Neutrophil (primary cell): ENCODE results near the gene MEIS2.

Experiments used
- H3K27ac ChIP-seq: fragments of 200-600 bp; sonication (generic); 2 replicates; pipeline ENCODE4 v1.5.1; 2016; ENCODE audit warnings: mild to moderate bottlenecking, moderate library complexity
- H3K27me3 ChIP-seq: fragments of 200-600 bp; sonication (generic); 2 replicates; pipeline ENCODE4 v1.6.0; 2016; ENCODE audit warnings: mild to moderate bottlenecking
- H3K36me3 ChIP-seq: fragments of 200-600 bp; sonication (generic); 2 replicates; pipeline ENCODE4 v1.5.1; 2017
- H3K4me1 ChIP-seq, 2 experiments: fragments of 200-600 bp in 1 of 2; sonication (generic) in 1 of 2; 1 replicate in 1 of 2; 2 replicates in 1 of 2; pipeline versions ENCODE4 v1.5.1 to v1.6.1; 2013 to 2016; ENCODE audit warnings: low read depth in 1 of 2, low read length in 1 of 2, mild to moderate bottlenecking in 1 of 2, moderate library complexity in 1 of 2; ENCODE audit not compliant: control insufficient read depth in 1 of 2, insufficient read depth in 1 of 2
- H3K4me3 ChIP-seq, 2 experiments: fragments of 200-600 bp in 1 of 2; sonication (generic) in 1 of 2; 1 replicate in 1 of 2; 2 replicates in 1 of 2; pipeline ENCODE4 v1.5.1; 2013 to 2016; ENCODE audit warnings: low read depth in 1 of 2, low read length in 1 of 2, mild to moderate bottlenecking in 1 of 2, moderate library complexity in 1 of 2
- H3K9me3 ChIP-seq: fragments of 200-600 bp; sonication (generic); 2 replicates; pipeline ENCODE4 v1.5.1; 2016
- TF ChIP-seq, protein P1 (sequence below): fragments of 200-600 bp; sonication (generic); IDR thresholded peaks from 2 replicates; pipeline ENCODE4 v1.5.1; 2016; ENCODE audit warnings: antibody characterized with exemption

Gene MEIS2

DNA sequence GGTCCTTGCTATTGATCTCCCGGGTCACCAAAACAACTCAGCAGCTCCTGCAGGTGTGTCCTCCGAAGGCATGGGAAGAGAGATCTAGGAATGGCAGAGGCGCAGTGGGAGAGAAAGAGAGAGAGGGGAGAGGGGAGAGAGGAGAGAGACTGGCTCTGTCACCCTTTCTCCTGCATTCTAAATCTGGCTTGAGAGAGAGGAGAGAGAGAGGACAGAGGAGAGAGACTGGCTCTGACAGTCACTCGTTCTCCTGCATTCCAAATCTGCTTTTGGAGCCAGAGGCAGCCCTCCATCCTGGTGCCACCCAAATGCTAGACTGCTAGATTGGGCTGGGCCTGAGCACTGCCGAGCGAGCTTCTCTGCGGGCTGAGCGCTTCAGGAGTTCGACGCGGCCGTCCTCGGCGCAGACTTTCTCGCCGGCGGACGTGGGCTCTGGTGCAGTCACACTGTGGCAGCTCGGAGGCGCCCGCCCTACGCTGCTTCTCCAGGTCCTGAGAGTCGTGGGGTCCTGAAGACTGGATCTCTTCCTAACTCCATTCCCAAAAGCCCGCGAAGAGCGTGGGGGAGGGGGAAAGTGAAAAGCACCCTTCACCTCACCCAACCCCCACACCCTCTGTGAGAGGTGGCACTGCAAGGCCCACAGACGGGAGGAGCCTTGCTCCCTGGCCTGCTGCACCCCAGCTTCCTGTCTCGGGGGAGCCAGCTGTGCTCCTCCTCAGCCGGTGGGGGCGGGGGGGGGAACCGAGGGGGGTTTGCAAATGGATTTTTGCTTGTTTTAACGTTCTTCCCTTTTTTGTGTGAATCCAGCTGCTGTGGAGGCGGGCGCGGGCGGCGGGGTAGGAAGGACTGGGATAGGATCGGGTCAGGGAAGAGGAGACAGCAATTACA lies 222.3 kb downstream of the MEIS2 start:
- Histone ChIP-seq H3K9me3 (no peaks in the 10 kb centered on the region), H3K36me3 (no peaks in the 10 kb centered on the region), H3K4me1 (no peaks in the 10 kb centered on the region), H3K27me3 (peaks cover 100% of the 10 kb centered on the region), H3K27ac (no peak overlapping the region), H3K4me3 (no peak overlapping the region)
- TF ChIP-seq, protein P1, sequence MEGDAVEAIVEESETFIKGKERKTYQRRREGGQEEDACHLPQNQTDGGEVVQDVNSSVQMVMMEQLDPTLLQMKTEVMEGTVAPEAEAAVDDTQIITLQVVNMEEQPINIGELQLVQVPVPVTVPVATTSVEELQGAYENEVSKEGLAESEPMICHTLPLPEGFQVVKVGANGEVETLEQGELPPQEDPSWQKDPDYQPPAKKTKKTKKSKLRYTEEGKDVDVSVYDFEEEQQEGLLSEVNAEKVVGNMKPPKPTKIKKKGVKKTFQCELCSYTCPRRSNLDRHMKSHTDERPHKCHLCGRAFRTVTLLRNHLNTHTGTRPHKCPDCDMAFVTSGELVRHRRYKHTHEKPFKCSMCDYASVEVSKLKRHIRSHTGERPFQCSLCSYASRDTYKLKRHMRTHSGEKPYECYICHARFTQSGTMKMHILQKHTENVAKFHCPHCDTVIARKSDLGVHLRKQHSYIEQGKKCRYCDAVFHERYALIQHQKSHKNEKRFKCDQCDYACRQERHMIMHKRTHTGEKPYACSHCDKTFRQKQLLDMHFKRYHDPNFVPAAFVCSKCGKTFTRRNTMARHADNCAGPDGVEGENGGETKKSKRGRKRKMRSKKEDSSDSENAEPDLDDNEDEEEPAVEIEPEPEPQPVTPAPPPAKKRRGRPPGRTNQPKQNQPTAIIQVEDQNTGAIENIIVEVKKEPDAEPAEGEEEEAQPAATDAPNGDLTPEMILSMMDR: no peak

DNA sequence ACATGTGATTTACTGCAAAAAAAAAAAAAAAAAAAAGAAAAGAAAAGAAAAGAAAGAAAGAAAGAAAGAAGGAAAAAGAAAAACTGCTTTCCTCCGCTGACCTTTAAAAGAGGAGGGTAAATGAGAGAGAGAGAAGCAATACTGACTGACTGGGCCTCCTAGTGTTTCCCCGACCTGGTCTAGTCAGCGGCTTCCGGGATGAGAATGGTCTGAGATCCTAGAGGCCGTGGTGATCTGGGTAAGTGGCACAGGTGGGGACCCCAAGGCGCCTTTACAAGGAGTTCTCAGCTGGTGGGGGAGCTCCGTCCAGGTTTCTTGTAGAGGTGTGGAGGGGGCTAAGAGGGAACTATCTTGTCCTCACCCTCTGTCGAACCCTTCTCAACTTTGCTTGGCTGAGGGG lies 223.1 kb downstream of the MEIS2 start:
- no peaks in the 10 kb centered on the region for H3K36me3 ChIP-seq
- no peak overlapping the region for H3K4me3 ChIP-seq
- no peaks in the 10 kb centered on the region for H3K4me1 ChIP-seq
- H3K27ac ChIP-seq: no peak overlapping the region
- no peaks in the 10 kb centered on the region for H3K9me3 ChIP-seq
- H3K27me3 ChIP-seq: peaks cover 99% of the 10 kb centered on the region
- TF ChIP-seq, protein P1: no peak

DNA sequence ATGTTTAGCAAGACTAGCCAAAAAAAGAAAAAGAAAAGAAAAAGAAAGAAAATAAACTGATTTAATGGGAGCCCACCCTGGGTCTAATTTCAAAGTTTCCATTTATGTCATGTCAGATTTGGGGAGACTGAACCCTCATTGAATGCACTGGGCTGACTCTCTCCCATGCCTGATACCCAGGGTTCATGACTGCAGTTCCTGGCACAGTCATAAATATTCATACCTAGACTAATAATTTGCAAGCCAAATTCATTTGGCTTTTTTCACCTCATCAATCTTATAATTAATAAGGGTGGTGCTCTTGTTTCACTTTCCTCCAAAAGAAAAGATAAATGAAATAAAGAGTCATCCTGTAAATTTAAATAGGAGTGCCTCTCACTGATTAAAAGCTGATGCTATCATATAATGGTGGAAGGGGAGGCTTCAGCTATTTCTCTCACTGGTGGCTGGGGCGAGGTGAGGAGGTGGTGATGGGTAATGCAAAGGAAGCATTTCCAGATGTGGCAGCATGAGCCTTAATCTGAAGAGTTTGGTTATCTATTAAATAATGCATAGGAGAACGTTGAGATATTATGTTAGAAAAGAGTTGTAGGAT lies 224.5 kb downstream of the MEIS2 start:
- TF ChIP-seq, protein P1: no peak
- Histone ChIP-seq H3K4me3 (no peak overlapping the region), H3K9me3 (no peaks in the 10 kb centered on the region), H3K27ac (no peak overlapping the region), H3K36me3 (no peaks in the 10 kb centered on the region), H3K4me1 (no peaks in the 10 kb centered on the region), H3K27me3 (peaks cover 91% of the 10 kb centered on the region)

DNA sequence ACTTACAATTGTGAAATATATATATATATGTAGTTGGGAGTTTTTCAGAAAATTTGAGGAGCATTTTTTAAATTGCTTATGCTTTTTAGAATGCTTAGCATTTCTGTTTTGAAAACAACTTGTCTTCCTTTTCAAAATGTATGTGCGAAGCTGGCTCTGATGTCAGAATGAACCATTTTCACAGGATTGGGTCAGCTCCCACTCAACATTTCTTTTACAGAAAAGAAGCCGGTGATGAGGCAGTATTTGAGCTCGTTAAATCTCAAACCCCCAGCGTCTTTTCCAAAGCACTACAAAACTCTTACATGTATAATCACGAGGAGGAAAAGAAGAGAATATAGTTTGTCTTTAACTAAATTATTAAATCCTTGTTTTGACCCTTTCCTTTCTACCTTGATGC lies 225.4 kb downstream of the MEIS2 start:
- H3K27ac ChIP-seq: no peak overlapping the region
- no peak overlapping the region for H3K4me3 ChIP-seq
- H3K27me3 ChIP-seq: peaks cover 82% of the 10 kb centered on the region
- H3K36me3 ChIP-seq: no peaks in the 10 kb centered on the region
- TF ChIP-seq, protein P1: no peak
- H3K4me1 ChIP-seq: no peaks in the 10 kb centered on the region
- H3K9me3 ChIP-seq: no peaks in the 10 kb centered on the region

DNA sequence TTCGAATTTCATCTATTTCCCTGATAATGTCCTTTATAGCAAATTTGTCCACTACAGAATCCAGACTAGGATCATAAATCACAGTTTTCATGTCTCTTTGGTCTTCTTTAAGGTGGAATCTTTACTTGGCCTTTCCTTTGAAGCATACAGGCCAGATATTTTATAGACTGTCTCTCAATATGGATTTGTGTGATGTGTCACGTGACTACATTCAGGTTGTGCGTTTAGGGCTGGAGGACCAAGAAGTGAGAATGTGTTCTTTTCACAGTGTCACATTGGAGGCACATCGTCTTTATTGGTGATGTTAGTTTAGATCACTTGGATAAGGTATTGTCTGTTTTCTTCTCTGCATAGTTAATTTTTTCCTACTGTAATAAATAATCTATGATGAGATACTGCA lies 232.9 kb downstream of the MEIS2 start:
- no peaks in the 10 kb centered on the region for H3K36me3 ChIP-seq
- no peaks in the 10 kb centered on the region for H3K9me3 ChIP-seq
- no peak overlapping the region for H3K27ac ChIP-seq
- H3K27me3 ChIP-seq: peaks cover 12% of the 10 kb centered on the region
- no peaks in the 10 kb centered on the region for H3K4me1 ChIP-seq
- TF ChIP-seq, protein P1: no peak
- H3K4me3 ChIP-seq: no peak overlapping the region
